LHCN-M2 (cell line): ENCODE data around the gene HIVEP3. TPM values are rescaled to one million over a fixed set of nuclear protein-coding genes. Genes with fewer than 3 reads are reported as not detected.

Experiments used
- DNase-seq: peaks from one replicate; pipeline ENCODE4 v3.0.0-alpha.2; 2012; ENCODE audit warnings: low read depth
- total RNA-seq: library from RNA; depleted of rRNA; stranded (reverse); fragments of >200 nt; gene quantifications from 2 replicates; pipeline ENCODE4 v1.2.3, GENCODE V29; 2014; rRNA removed

The HIVEP3 gene
- total RNA-seq, 1 experiment from 2014 or later, result 2.1 TPM

DNA sequence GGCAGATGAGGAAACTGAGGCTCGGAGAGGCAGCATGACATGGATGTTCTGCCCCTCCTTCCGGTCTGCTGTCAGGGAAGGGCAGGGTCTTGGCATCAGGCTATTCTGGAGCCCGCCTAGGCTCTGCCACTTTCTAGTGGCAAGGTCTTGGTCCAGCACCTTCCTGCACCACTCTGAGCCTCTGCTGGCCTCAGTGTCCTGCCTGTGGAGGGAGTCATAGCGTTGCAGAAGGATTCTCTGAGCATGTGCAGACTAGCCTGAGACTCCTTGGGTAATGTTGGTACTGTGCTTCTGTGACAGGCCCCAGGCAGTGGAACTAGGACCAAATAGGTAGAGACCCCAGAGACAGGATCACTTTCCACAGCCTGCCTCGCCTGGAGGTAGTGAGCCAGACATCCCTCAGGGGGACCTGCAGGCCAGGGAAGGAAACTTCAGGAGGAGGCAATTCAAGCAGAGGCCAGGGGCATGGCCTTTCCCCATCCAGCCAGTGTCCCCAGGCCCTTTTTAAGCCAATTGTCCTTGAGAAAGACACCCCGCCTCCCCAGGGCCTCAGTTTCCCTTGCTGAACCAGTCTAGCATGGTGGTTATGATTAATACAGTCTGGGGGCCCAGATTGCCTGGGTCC, 444.9 kb downstream of the HIVEP3 start:
- no peak for DNase-seq

DNA sequence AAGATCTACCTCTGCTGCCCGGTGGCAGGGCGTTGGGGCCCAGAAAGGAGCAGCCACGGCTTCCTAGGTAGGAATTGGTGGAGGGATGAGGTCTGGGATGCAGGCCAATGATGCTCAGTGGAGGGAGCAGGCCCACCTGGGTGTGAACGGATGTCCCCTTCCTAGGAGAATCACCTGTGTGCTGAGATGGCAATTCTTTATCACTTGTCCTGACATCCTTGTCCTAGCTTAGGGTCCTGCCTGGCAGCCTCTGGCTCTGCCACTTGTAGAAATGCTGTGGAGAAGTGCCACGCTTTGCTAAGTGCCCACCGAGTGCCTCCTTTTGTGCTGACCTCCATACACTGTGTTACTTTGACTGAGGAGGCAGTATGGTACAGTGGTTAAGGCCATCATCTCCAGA, 447.1 kb downstream of the HIVEP3 start:
- no peak for DNase-seq

DNA sequence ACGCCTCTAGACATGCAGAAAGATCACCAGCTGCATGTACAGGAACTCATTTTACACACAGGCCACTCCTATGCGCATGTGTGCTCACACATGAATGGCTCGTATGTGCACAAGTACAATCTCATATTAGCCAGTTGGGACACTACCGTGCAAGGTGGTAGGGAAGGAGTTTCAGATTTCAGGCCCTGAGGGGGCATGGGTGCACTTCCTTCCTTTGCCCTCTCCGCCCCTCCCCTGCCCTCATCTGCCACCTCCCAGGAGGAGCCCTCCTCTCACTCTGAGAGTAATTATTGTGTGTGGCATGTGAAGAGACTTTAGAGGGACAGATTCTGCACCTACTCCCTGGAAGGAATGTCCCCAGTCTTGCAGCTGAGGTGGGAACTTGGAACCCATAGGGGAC, 449.0 kb downstream of the HIVEP3 start:
- DNase-seq, result no peak

DNA sequence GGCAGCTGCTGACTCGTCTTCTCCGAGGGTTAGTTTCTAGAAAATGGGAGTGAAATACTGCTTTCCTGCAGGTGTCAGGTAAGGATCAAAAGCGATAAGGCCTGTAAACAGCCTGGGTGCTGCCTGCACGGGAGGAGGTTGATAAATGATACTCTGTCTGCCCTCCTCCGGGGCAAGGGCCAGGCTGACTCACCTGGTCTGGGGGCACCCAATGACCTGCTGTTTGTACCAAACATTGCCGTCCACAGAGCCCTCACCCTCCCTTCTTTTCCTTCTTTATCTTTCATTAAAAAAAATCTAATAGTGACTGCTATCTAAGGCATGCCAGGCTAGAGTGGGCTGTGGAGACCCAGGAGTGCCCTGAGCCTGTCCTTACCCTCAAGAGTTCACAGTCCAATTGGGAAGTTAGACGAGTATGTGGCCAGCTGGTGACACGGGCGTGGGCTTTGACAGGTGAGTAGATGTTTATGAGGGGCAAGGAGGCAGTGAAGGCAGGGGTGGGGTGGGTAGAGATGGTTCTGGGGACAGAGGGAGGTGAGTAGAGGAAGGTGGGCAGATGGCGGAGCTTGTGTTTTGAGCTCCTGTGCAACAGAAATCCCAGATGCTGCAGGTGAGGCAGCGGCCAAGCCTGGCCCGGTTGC, 450.5 kb downstream of the HIVEP3 start:
- no peak for DNase-seq

DNA sequence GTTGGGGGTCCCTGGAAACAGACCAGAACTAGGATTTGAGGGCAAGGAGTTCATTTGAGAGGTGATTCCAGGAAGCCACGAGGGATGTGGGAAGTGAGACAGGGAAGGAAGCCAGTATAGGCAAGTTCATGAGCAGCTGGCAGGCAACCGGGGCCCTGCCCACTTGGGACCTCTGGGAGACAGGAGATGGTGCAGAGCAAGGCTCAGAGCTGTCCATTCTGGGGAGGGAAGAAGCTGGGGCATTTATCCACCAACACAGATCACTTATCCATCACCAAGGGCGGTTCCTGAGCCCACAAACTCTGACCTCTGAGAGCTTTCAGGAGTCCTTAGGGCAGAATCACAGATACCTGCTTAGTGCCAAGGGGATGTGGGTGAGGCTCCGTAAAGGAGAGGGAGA, 451.0 kb downstream of the HIVEP3 start:
- peak; percentile 32 for DNase-seq

DNA sequence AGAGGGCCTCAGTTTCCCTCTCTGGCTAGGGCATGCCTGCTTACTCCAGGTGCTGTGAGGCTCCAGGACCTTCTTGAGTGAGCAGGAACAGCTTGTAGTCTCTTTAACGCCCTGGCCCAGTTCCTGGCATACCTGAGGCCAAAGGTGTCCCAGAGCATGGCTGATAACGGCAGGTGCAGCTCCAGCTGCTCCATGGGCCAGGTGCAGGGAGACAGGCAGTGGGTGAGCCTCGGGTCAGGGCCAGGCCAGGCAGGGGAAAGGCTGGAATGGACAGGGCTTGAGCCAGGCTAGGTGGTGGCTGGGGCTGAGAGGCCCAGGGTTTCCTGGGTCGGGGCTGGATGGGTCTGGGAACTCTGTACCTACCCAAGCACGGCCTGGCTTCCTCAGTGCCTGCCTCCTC, 452.6 kb downstream of the HIVEP3 start:
- DNase-seq, result no peak

DNA sequence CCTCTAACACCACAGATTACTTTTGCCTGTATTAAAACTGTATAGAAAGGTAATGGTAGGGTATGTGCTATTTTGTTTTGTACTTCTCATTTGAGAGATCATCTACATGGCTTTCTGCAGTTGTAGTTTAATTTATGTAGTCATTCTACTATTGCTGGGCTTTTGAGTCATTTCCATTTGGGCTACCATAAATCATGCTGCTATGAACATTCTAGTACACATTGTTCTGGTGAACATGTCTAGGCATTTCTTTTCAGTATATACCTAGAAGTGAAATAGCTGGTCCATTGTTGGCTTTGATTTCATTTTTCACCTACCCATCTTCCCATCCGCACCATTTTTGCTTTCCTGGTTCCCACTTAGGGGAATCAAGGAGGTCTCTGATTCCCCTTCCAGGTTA, 453.0 kb downstream of the HIVEP3 start:
- peak; percentile 60 for DNase-seq

DNA sequence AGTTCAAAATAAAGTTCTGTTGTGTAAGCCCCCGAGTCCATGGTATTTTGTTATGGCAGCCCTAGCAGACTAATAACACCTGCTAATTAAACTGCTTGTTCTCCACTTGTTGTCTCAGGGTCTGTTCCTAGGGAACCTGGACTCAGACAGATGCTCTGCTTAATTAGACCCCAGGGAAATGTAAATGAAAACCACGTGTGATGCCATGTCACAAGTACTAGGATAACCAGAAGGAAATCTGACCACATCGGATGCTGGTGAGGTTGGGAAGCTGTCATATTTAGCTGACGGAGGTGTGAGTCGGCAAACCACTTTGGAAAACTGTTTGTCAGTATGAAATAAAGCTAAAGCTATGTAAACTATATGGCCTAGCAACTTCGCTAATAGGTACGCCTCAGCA, 453.8 kb downstream of the HIVEP3 start:
- peak; percentile 65 for DNase-seq

DNA sequence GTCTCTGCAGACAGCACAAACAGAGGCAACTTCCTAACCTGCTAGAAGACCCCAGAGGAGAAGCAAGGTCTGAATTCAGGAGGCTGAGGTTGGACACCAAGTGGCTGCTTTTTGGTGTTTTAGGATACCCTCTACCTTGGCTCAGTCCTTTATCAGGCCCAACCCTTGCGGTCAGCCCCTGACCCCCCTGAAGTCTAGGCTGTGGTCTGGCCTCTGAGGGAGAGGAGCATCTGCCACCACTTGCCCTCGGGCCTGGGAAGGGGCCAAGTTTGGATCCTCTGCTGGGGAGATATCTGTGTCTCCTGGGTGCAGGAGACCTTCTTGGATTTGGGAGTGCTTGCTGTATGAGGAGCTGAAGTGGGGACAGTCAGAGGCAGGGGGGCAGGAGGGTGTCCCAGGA, 455.2 kb downstream of the HIVEP3 start:
- no peak for DNase-seq

DNA sequence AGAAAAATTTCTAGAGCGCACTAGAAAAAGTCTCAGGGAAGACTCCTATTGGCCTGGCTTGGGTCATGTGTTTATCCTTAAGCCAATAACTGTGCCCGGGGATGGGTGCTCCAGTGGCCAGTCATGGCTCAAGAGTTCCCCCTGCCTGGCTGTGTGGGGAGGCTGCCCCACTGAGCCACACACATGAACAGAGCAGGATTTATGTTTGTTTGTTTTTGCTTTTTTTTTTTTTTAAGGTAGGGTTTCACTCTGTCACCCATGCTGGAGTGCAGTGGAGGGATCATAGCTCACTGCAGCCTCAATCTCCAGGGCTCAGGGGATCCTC, 456.1 kb downstream of the HIVEP3 start:
- no peak for DNase-seq

DNA sequence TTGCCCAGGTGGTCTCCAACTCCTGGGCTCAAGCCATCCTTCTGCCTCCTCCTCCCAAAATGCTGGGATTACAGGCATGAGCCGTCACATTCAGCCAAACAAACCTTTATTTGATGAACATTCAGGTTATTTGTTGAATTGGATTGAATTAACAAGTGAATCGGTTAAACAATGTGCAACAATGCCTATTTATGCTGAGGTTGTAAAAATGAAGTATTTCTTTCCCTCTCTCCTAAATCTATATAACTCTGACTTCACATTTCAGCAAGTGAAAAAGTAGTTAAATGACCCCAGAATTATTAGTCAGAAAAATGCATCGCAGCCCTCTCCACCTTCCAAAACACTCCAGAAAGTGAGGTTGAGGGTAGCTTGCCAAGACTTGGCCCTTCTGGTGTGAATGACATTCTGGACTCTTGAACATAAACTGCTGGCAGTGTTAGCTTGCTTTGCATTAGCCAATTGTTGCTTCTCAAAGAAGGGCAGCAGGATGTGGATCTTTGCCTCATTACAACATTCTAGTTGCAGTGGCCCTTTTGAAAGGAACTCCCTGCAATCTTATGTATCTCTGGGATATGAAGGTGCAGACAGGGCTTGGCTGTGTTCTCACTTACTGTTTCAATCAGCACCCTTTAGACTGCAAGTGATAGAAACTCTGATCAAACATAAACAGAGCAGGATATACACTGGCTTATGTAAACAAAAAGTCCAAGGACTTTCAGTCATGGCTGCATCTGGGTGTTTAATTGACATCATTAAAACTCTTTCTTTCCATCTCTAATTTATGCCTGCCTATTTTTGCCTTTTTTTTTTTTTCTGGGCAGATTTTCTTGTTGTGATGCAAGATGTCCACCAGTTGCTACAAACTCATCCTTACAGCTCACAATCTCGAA, 456.7 kb downstream of the HIVEP3 start:
- DNase-seq, result no peak

DNA sequence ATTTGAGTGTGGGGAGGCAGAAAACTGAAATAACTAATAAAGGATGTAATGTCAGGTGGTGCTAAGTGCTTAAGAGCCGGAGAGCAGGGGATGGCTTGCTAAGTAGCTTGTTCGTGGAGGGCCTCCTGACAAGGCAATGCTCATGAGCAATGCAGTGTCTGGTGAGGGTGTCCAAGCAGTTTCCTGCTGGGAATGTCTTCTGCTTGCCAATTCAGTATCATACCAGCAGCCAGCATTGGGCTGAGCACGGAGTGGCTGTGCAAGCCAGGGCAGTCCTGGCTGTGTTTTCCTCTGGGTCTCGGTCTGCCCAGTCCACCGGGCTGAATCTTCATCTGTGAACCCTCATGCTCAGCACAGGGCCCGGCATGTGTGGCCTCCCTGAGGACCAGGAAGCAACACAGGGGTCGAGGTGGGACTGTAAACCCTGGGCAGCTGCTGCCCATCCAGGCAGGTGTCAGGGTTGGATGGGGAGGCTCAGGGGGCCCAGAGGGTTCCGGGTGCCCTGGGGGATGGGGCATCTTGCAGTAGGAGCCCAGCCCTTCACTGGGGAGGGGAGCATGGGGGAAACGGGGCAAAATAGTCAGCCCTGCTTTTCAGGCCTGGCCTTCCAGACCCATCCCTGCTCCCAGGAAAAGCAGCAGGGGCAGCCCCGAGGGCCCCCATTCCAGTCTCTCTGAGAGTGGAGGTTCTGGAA, 461.7 kb downstream of the HIVEP3 start:
- DNase-seq, result no peak

Other genes with a start within 250 kb of the HIVEP3 start
- gene GUCA2B, start 234.5 kb upstream of the HIVEP3 start, total RNA-seq, result not detected in 2 replicates
- gene GUCA2A, start 245.8 kb upstream of the HIVEP3 start, total RNA-seq, result not detected in 2 replicates